Gastroesophageal sphincter (tissue), 4 donors: ENCODE measurements around the gene PTPN21. TPM values are rescaled to one million over a fixed set of nuclear protein-coding genes. Genes with fewer than 3 reads are reported as not detected.
A peak's percentile ranks its signal among the peaks of the same experiment; 100 is the strongest.

Source experiments
- ATAC-seq: fragments of 150-250 bp; one replicate; pipeline ENCODE4 v1.9.1; 2016; ENCODE audit warnings: mild to moderate bottlenecking, moderate library complexity
- H3K27ac ChIP-seq, 4 donors: fragments of 200-600 bp; sonication (generic) in 3 of 4; 1 replicate in 3 of 4; 2 replicates in 1 of 4; pipeline ENCODE4 v1.5.1; 2016 to 2019
- H3K27me3 ChIP-seq: fragments of 200-600 bp; sonication (generic); one replicate; pipeline ENCODE4 v1.5.1; 2019
- H3K36me3 ChIP-seq, 2 donors: fragments of 200-600 bp; sonication (generic); one replicate each; pipeline ENCODE4 v1.5.1; 2019; ENCODE audit warnings: control low read depth in 1 of 2
- H3K4me1 ChIP-seq, 3 donors: fragments of 200-600 bp; sonication (generic); 1 replicate in 2 of 3; 2 replicates in 1 of 3; pipeline ENCODE4 v1.5.1; 2016 to 2019; ENCODE audit warnings: control low read depth in 2 of 3
- H3K4me3 ChIP-seq, 2 donors: fragments of 200-600 bp; sonication (generic); one replicate each; pipeline ENCODE4 v1.5.1; 2019; ENCODE audit warnings: mild to moderate bottlenecking in 1 of 2, moderate library complexity in 1 of 2
- H3K9me3 ChIP-seq, 3 donors: fragments of 200-600 bp; sonication (generic); one replicate each; pipeline ENCODE4 v1.5.1; 2017 to 2019; ENCODE audit warnings: control low read depth in 2 of 3
- CTCF ChIP-seq, 4 experiments: fragments of 200-600 bp in 2 of 4; fragments of 450-650 bp in 2 of 4; sonication (generic) in 1 of 4; IDR thresholded peaks; one replicate each; pipeline ENCODE4 v1.5.1; 2017 to 2019; ENCODE audit warnings: antibody characterized with exemption in 4 of 4, mild to moderate bottlenecking in 2 of 4, moderate library complexity in 2 of 4
- EP300 ChIP-seq: sonication (generic); formaldehyde crosslinking; IDR thresholded peaks from one replicate; pipeline ENCODE4 v1.6.1; 2017; ENCODE audit warnings: antibody characterized with exemption, mild to moderate bottlenecking
- POLR2A ChIP-seq, 2 donors: fragments of 450-650 bp; IDR thresholded peaks; one replicate each; pipeline ENCODE4 v1.6.1; 2017; ENCODE audit warnings: antibody characterized with exemption in 2 of 2, mild to moderate bottlenecking in 2 of 2, moderate library complexity in 1 of 2
- POLR2AphosphoS5 ChIP-seq: sonication (generic); formaldehyde crosslinking; IDR thresholded peaks from one replicate; pipeline ENCODE4 v1.6.1; 2017; ENCODE audit warnings: antibody characterized with exemption
- WGBS, 2 donors: methylation state at CpG; one replicate each; pipeline ENCODE4 v1.1.5; 2018; ENCODE audit warnings: low coverage in 1 of 2; 5-methylcytosine and 5-hydroxymethylcytosine counted together
- total RNA-seq, 4 donors: library from RNA; depleted of rRNA; stranded (reverse); fragments of >200 nt; gene quantifications; one replicate each; pipeline ENCODE4 v1.1.0, GENCODE V29; 2016

Gene PTPN21
- total RNA-seq, 4 donors from 2014 or later: 24.4 to 51.8 (median 32.2) TPM

GRCh38 chr14:88522393-88522792 is 32.4 kb downstream of the PTPN21 start:
- Histone ChIP-seq H3K9me3 (no peaks in the 10 kb centered on the region), H3K27me3 (no peaks in the 10 kb centered on the region), H3K27ac (peak overlapping the region in 2 of 4 donors; percentile 15 to 25), H3K36me3 (no peaks in the 10 kb centered on the region), H3K4me1 (peaks cover 0 to 11% (median 0%) of the 10 kb centered on the region in 3 donors), H3K4me3 (no peak overlapping the region)
- TF ChIP-seq CTCF (IDR thresholded peaks at IDR 0.05) (no peak), POLR2A (IDR thresholded peaks at IDR 0.05) (no peak), POLR2AphosphoS5 (no peak), EP300 (no peak)
- WGBS, 2 donors: 48 to 51% methylated on average over 3 of the region's 3 CpGs
- ATAC-seq: no peak

DNA sequence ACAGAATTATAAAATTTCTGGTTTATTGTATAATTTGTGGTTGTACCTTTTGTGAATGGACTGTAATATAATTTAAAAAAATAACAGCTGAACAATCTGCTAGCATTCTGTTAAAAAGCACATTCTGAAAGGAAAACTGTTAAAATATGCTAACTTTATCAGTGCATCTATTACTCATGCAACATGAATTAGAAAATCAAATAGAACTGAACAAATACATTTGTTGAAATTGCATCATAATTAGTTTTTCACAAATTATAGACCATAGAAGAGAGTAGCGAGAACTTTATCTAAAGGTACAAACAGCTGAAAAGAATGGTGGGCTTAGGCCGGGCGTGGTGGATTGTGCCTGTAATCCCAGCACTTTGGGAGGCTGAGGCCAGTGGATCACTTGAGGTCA is 33.0 kb downstream of the PTPN21 start:
- no peak for TF ChIP-seq CTCF (IDR thresholded peaks at IDR 0.05)
- no peak for TF ChIP-seq POLR2A (IDR thresholded peaks at IDR 0.05)
- no peak for TF ChIP-seq EP300
- TF ChIP-seq POLR2AphosphoS5: no peak
- Histone ChIP-seq H3K4me1 (peaks cover 0 to 11% (median 0%) of the 10 kb centered on the region in 3 donors), H3K36me3 (peaks cover 0 to under 1% of the 10 kb centered on the region in 2 donors), H3K27ac (peak overlapping the region in 1 of 4 donors; percentile 25), H3K27me3 (no peaks in the 10 kb centered on the region), H3K4me3 (no peak overlapping the region), H3K9me3 (no peaks in the 10 kb centered on the region)
- no peak for ATAC-seq
- 56 to 61% methylated on average over 3 of the region's 3 CpGs for WGBS, 2 donors

- no peak for ATAC-seq
- Histone ChIP-seq H3K36me3 (peaks cover 0 to 16% of the 10 kb centered on the region in 2 donors), H3K4me3 (no peak overlapping the region), H3K27ac (no peak overlapping the region), H3K4me1 (peaks cover 0 to 11% (median 0%) of the 10 kb centered on the region in 3 donors), H3K9me3 (no peaks in the 10 kb centered on the region), H3K27me3 (no peaks in the 10 kb centered on the region)
- 81 to 86% methylated on average over 2 of the region's 2 CpGs for WGBS, 2 donors
- TF ChIP-seq POLR2AphosphoS5 (no peak), EP300 (no peak), CTCF (IDR thresholded peaks at IDR 0.05) (no peak), POLR2A (IDR thresholded peaks at IDR 0.05) (no peak)
Observed at GRCh38 chr14:88519907-88520306, 34.9 kb downstream of the PTPN21 start.

DNA sequence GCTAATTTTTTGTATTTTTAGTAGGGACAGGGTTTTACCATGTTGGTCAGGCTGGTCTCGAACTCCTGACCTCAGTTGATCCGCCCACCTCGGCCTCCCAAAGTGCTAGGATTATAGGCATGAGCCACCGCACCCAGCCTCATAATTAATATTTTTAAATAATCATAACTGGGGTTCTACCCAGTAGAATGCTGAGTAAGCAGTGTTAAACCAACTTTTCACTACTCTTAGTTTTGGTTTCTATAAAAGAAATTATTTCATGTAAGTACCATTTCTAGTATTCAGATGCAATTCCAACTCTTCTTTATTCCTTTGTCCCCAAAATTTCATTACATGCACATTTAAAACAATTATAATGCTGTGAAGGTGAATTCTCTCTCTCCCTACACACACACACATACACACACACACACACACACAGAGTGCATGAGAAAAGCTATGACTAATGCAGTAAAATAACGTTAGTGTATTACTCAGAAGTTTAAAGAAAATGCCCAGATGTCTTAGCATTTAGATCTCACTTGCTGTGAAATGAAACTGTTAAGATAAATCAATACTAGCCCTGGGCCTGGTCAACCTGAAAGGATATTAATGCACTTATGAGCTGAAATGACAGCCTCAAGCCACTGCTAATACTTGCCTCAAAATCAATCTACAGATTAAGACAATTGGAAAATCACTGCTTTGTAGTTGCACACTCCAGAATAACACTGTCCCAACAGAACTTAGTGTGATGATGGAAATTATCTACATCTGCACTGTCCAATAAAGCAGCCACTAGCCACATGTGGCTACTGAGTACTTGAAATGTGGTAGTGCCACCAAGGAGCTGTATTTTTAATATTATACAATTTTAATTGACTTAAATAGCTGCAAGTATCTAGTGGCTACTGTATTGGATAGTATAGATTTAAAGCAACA is 36.0 kb downstream of the PTPN21 start:
- no peak for ATAC-seq
- no peak for TF ChIP-seq POLR2AphosphoS5
- no peak for TF ChIP-seq CTCF (IDR thresholded peaks at IDR 0.05)
- Histone ChIP-seq H3K4me1 (peaks cover 0 to 11% (median 0%) of the 10 kb centered on the region in 3 donors), H3K27ac (no peak overlapping the region), H3K36me3 (peaks cover 0 to 22% of the 10 kb centered on the region in 2 donors), H3K4me3 (no peak overlapping the region), H3K9me3 (no peaks in the 10 kb centered on the region), H3K27me3 (no peaks in the 10 kb centered on the region)
- WGBS, 2 donors: 77 to 79% methylated on average over 5 of the region's 5 CpGs
